ENCODE measurements around the gene UBE2I.
"Not testable (repeated sequence)": the region's sequence is repeated elsewhere in the genome, so short reads cannot be mapped to it uniquely, and the experiment has no call there.

UBE2I gene

GRCh38 chr16:1308977-1309885 is at the start of gene UBE2I:
Gene UBE2I, plus strand, starts transcription at chr16:1309636. Its CDS starts 4,395 bp downstream, at chr16:1314031.
- DNase-seq = peak; percentile 99

GRCh38 chr16:1259760-1260068 is 49.7 kb upstream of the UBE2I start:
- no peak for DNase-seq

- DNase-seq = no peak
Measured at GRCh38 chr16:1260101-1260680, 49.2 kb upstream of the UBE2I start.

- no peak for DNase-seq
Measured at GRCh38 chr16:1261131-1261892, 48.1 kb upstream of the UBE2I start.

- no peak for DNase-seq
Measured at GRCh38 chr16:1262210-1262845, 47.1 kb upstream of the UBE2I start.

- no peak for DNase-seq
Measured at GRCh38 chr16:1262846-1263221, 46.6 kb upstream of the UBE2I start.

- no peak for DNase-seq
Measured at GRCh38 chr16:1263591-1264344, 45.7 kb upstream of the UBE2I start.

- DNase-seq = no peak
Measured at GRCh38 chr16:1264345-1265089, 44.9 kb upstream of the UBE2I start.

GRCh38 chr16:1265090-1265630 is 44.3 kb upstream of the UBE2I start:
- DNase-seq = no peak

- no peak for DNase-seq
Measured at GRCh38 chr16:1265826-1266225, 43.6 kb upstream of the UBE2I start.

GRCh38 chr16:1269418-1269817 is 40.0 kb upstream of the UBE2I start:
- not testable (repeated sequence) for DNase-seq

- no peak for DNase-seq
Measured at GRCh38 chr16:1271380-1271723, 38.1 kb upstream of the UBE2I start.

- DNase-seq = peak; percentile 63
Measured at GRCh38 chr16:1271724-1272413, 37.6 kb upstream of the UBE2I start.

GRCh38 chr16:1272453-1273198 is 36.8 kb upstream of the UBE2I start:
- DNase-seq = no peak

- no peak for DNase-seq
Measured at GRCh38 chr16:1273816-1274215, 35.6 kb upstream of the UBE2I start.

GRCh38 chr16:1274767-1275166 is 34.7 kb upstream of the UBE2I start:
- no peak for DNase-seq

GRCh38 chr16:1275791-1276579 is 33.5 kb upstream of the UBE2I start:
- DNase-seq = no peak

- DNase-seq = no peak
Measured at GRCh38 chr16:1276580-1276878, 32.9 kb upstream of the UBE2I start.

GRCh38 chr16:1277151-1277598 is 32.3 kb upstream of the UBE2I start:
- DNase-seq = no peak
